ENCODE measurements around the gene CADPS2.

CADPS2 gene

DNA sequence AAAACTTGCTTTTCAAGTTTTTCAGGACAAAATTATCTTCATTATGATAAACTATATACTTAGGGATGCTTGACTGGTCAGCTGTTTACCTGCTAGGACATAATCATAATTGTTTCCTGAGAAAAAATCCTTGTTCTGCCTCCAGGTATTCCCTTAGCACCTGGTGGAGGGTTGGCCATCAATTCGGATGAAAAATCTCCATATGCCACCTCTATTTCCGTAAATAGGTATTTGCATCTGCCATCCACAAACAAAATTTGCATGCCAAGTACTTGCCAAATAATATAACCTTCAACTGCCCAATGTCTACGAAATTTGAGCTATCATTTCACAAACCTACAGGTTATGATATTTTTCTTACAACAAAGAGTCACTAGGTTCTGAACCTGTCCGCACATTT is 313.6 kb downstream of the CADPS2 start:
- Histone ChIP-seq H3K36me3 (ENCODE audit: control insufficient read depth, insufficient read depth, low read length) (no peaks in the 10 kb centered on the region), H3K4me3 (ENCODE audit: low read depth, low read length) (no peak overlapping the region), H3K9me3 (ENCODE audit: control insufficient read depth, insufficient read depth, low read length) (no peaks in the 10 kb centered on the region), H3K4me1 (ENCODE audit: control insufficient read depth, insufficient read depth, low read length) (no peaks in the 10 kb centered on the region), H3K27me3 (ENCODE audit: control insufficient read depth, insufficient read depth, low read length) (no peaks in the 10 kb centered on the region), H3K9ac (ENCODE audit: low read depth, low read length) (no peak overlapping the region)

DNA sequence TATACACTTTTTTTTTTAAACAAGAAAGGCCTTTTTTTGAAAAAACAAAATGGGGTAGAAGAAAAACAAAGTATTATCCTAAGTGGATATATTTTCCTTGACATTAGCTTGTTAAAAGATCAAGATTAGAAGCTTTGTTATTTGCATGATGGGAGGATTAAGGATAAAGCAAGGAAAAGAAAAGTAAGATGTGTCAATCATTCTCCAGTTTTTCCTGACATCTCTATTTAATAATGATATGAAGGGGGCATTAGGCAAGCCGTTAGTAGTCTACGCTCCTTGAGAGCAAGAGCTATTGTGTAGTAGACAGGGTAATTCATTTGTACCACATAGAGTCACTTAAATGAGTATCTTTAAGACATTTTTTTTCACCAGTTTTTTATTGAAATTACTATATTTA is 324.9 kb downstream of the CADPS2 start:
- Histone ChIP-seq H3K9ac (ENCODE audit: low read depth, low read length) (no peak overlapping the region), H3K9me3 (ENCODE audit: control insufficient read depth, insufficient read depth, low read length) (no peaks in the 10 kb centered on the region), H3K4me3 (ENCODE audit: low read depth, low read length) (no peak overlapping the region), H3K27me3 (ENCODE audit: control insufficient read depth, insufficient read depth, low read length) (no peaks in the 10 kb centered on the region), H3K4me1 (ENCODE audit: control insufficient read depth, insufficient read depth, low read length) (no peaks in the 10 kb centered on the region), H3K36me3 (ENCODE audit: control insufficient read depth, insufficient read depth, low read length) (no peaks in the 10 kb centered on the region)

DNA sequence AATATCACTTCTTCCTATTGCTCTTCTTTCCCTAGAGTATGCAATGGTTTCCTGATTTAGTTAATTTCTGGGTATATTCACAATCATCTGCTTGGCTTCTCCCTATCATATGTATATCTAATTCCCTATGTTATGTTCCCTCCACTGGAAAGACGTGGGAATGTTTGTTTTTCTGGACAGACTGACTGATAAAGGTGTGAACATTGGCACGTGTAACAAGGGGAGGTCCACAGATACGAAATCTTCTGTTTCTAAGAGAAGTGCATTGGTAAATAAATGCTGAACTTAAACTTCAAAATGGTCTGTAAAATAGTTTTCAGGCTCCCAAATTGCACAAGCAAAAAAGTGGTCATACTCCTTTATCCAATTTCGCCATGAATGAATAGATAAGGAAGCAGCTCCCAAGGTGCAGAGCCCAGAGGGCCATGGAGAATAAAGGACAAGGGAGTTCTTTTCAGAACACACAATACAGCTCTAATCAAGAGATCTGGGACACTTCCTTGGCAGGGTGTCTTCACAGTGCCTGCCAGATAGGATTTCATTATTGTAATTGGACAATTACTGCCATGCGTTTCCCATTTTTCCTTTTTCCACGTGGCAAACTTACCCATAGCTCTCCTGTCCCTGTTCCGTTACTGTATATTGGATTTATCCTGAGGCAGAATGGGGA is 329.3 kb downstream of the CADPS2 start:
- no peak overlapping the region for H3K4me3 ChIP-seq (ENCODE audit: low read depth, low read length)
- H3K36me3 ChIP-seq (ENCODE audit: control insufficient read depth, insufficient read depth, low read length), result no peaks in the 10 kb centered on the region
- H3K9ac ChIP-seq (ENCODE audit: low read depth, low read length), result no peak overlapping the region
- H3K9me3 ChIP-seq (ENCODE audit: control insufficient read depth, insufficient read depth, low read length), result no peaks in the 10 kb centered on the region
- no peaks in the 10 kb centered on the region for H3K27me3 ChIP-seq (ENCODE audit: control insufficient read depth, insufficient read depth, low read length)
- H3K4me1 ChIP-seq (ENCODE audit: control insufficient read depth, insufficient read depth, low read length), result no peaks in the 10 kb centered on the region

DNA sequence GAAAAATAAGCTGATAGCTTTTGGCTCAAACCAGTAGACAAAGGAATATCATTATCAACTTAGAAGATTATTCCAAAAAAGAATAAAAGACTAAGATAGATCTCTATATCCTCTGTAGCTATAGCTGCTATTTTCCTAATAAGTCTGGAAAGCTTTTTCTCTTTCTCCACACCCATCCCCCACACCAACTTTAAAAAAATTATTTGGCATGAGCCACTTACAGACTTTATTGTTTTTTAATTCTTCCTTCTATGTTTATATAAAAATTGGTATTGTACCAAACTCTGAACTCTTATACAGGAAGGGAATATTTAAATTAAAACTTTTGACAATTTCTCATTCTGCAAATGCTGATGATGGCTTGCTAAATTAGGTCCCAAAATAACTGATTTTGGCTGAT is 330.0 kb downstream of the CADPS2 start:
- Histone ChIP-seq H3K27me3 (ENCODE audit: control insufficient read depth, insufficient read depth, low read length) (no peaks in the 10 kb centered on the region), H3K4me1 (ENCODE audit: control insufficient read depth, insufficient read depth, low read length) (no peaks in the 10 kb centered on the region), H3K9ac (ENCODE audit: low read depth, low read length) (no peak overlapping the region), H3K4me3 (ENCODE audit: low read depth, low read length) (no peak overlapping the region), H3K9me3 (ENCODE audit: control insufficient read depth, insufficient read depth, low read length) (no peaks in the 10 kb centered on the region), H3K36me3 (ENCODE audit: control insufficient read depth, insufficient read depth, low read length) (no peaks in the 10 kb centered on the region)

DNA sequence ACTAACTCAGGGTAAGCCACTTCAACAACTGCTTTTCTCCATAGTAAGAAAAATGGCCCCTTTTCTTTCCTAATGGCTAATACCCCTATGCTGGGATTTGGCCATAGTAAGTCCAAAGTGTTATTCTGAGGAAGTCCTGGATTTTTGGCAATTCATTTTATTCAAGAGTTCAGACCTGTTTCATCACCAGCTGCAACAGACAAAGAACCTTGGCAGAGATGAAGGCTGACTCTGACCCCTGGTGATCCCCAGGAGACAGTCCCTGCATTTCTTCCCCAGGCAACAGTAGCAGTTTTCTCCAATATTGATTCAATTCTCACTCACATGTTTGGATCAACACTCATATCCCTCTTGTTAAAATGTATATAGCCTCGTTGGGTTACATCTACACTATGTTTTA is 332.5 kb downstream of the CADPS2 start:
- Histone ChIP-seq H3K36me3 (ENCODE audit: control insufficient read depth, insufficient read depth, low read length) (no peaks in the 10 kb centered on the region), H3K4me3 (ENCODE audit: low read depth, low read length) (no peak overlapping the region), H3K27me3 (ENCODE audit: control insufficient read depth, insufficient read depth, low read length) (no peaks in the 10 kb centered on the region), H3K9ac (ENCODE audit: low read depth, low read length) (no peak overlapping the region), H3K4me1 (ENCODE audit: control insufficient read depth, insufficient read depth, low read length) (no peaks in the 10 kb centered on the region), H3K9me3 (ENCODE audit: control insufficient read depth, insufficient read depth, low read length) (no peaks in the 10 kb centered on the region)

DNA sequence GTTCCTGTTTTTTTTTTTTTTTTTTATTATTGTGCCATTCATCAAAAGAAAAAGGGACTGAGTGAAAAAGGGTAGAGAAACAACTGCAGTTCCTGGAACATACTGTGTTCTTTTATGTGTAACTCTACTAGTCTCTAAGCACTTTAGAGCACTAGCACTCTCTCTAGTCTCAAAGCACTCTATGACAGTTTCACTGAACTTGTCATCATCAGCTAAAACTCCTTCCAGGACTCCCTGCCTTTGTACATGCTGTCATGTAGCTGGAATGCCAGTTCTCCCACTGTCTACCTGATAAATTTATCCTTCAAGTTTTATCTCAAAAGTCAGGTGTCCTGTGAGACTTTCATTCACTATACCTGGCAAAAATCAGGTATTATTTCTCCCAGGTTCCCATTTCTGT is 333.5 kb downstream of the CADPS2 start:
- Histone ChIP-seq H3K4me3 (ENCODE audit: low read depth, low read length) (no peak overlapping the region), H3K9me3 (ENCODE audit: control insufficient read depth, insufficient read depth, low read length) (no peaks in the 10 kb centered on the region), H3K36me3 (ENCODE audit: control insufficient read depth, insufficient read depth, low read length) (no peaks in the 10 kb centered on the region), H3K27me3 (ENCODE audit: control insufficient read depth, insufficient read depth, low read length) (no peaks in the 10 kb centered on the region), H3K4me1 (ENCODE audit: control insufficient read depth, insufficient read depth, low read length) (no peaks in the 10 kb centered on the region), H3K9ac (ENCODE audit: low read depth, low read length) (no peak overlapping the region)

DNA sequence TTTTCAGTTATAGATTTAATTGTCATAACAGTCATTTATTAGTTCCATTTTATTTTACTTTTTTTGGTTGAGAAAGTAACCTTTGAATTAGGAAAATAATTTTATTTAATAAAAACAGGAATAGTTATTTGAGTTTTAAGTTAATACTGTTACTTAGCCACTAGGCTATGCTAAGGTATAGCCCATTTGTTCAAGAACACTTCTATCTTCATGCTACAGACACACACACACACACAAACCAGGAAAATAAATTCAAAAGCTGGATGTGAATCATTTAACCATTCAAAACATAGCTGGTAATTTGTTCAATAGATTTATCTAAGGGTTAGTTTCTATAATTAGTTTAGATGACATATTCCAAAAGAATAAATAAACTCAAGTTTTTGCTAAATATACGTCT is 335.7 kb downstream of the CADPS2 start:
- H3K9me3 ChIP-seq (ENCODE audit: control insufficient read depth, insufficient read depth, low read length), result no peaks in the 10 kb centered on the region
- no peak overlapping the region for H3K4me3 ChIP-seq (ENCODE audit: low read depth, low read length)
- H3K4me1 ChIP-seq (ENCODE audit: control insufficient read depth, insufficient read depth, low read length), result no peaks in the 10 kb centered on the region
- H3K27me3 ChIP-seq (ENCODE audit: control insufficient read depth, insufficient read depth, low read length), result no peaks in the 10 kb centered on the region
- no peak overlapping the region for H3K9ac ChIP-seq (ENCODE audit: low read depth, low read length)
- H3K36me3 ChIP-seq (ENCODE audit: control insufficient read depth, insufficient read depth, low read length), result no peaks in the 10 kb centered on the region

DNA sequence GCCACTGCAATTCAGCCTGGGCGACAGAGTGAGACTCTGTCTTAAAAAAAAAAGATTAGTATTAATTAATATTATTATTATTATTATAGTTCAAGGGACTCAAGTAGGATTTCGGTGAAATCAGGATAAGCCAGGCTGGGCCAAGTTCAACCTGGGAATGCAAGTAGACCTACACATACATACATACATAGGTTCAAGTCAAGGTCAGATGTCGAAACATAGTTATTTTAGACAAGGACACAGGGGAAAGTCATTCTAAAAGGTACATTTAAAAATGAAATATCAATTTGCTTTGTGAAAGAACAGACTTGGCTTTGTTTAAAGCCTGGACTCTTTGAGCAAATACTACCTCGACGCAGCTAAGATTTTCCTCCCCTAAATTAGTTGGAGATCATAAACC is 336.7 kb downstream of the CADPS2 start:
- H3K4me3 ChIP-seq (ENCODE audit: low read depth, low read length), result no peak overlapping the region
- no peaks in the 10 kb centered on the region for H3K9me3 ChIP-seq (ENCODE audit: control insufficient read depth, insufficient read depth, low read length)
- no peak overlapping the region for H3K9ac ChIP-seq (ENCODE audit: low read depth, low read length)
- H3K4me1 ChIP-seq (ENCODE audit: control insufficient read depth, insufficient read depth, low read length), result no peaks in the 10 kb centered on the region
- H3K27me3 ChIP-seq (ENCODE audit: control insufficient read depth, insufficient read depth, low read length), result no peaks in the 10 kb centered on the region
- H3K36me3 ChIP-seq (ENCODE audit: control insufficient read depth, insufficient read depth, low read length), result no peaks in the 10 kb centered on the region

DNA sequence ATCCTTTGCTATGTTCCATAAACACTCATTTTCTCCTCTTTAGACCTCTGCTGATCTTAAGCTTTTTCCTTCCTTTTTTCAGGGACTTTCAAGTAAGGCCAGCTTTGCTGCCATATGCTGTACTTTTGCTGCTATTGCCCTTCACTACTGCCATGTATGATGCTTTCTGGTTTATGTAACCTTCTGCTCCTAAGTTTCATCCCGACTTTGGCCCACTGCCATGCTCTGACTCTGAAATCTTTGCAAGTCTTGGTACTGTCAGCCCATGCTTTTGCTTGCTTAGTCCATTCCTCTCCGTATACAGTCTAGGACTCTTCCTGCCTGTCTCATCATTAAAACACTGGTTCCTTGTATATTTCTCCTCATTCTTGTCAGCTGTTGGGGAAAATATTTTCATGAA is 339.8 kb downstream of the CADPS2 start:
- Histone ChIP-seq H3K36me3 (ENCODE audit: control insufficient read depth, insufficient read depth, low read length) (no peaks in the 10 kb centered on the region), H3K9ac (ENCODE audit: low read depth, low read length) (no peak overlapping the region), H3K9me3 (ENCODE audit: control insufficient read depth, insufficient read depth, low read length) (no peaks in the 10 kb centered on the region), H3K27me3 (ENCODE audit: control insufficient read depth, insufficient read depth, low read length) (no peaks in the 10 kb centered on the region), H3K4me3 (ENCODE audit: low read depth, low read length) (no peak overlapping the region), H3K4me1 (ENCODE audit: control insufficient read depth, insufficient read depth, low read length) (no peaks in the 10 kb centered on the region)

DNA sequence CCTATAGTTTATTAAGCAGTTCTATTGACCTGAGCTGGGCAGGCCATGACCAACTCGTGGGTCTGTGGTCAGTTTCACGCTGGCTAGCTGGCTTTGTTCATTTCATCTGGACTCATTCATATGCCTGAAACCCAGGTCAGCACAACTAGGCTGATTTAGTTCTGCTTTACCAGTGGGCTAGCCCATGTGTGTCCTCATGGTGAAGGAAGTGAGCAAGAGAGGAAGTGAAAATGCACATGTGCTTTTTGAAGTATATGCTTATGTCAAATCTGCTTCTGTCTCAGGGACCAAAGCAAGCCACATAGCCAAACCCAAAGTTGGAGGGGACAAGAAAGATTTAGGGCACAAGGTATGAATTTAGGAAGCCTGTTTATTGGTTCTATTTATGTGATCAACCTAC is 341.8 kb downstream of the CADPS2 start:
- Histone ChIP-seq H3K27me3 (ENCODE audit: control insufficient read depth, insufficient read depth, low read length) (no peaks in the 10 kb centered on the region), H3K4me3 (ENCODE audit: low read depth, low read length) (no peak overlapping the region), H3K36me3 (ENCODE audit: control insufficient read depth, insufficient read depth, low read length) (no peaks in the 10 kb centered on the region), H3K4me1 (ENCODE audit: control insufficient read depth, insufficient read depth, low read length) (no peaks in the 10 kb centered on the region), H3K9ac (ENCODE audit: low read depth, low read length) (no peak overlapping the region), H3K9me3 (ENCODE audit: control insufficient read depth, insufficient read depth, low read length) (no peaks in the 10 kb centered on the region)

DNA sequence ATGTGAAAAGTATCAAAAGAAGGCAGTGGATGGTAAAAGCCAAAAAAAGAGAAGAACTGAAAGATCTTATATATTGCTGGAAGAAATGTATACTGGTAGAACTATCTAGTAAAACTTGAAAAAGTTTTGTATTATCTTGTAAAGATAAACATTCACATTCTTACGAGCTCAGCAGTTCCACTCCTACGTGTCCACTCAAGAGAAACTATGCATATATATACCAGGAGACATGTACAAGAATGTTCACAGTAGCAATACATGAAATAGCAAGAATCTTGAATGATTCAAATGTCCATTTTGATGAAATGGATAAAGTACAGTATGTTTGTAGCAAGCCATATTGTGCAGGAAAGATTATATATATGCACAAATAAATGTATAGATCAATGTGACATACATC is 342.4 kb downstream of the CADPS2 start:
- Histone ChIP-seq H3K4me1 (ENCODE audit: control insufficient read depth, insufficient read depth, low read length) (no peaks in the 10 kb centered on the region), H3K4me3 (ENCODE audit: low read depth, low read length) (no peak overlapping the region), H3K9ac (ENCODE audit: low read depth, low read length) (no peak overlapping the region), H3K36me3 (ENCODE audit: control insufficient read depth, insufficient read depth, low read length) (no peaks in the 10 kb centered on the region), H3K27me3 (ENCODE audit: control insufficient read depth, insufficient read depth, low read length) (no peaks in the 10 kb centered on the region), H3K9me3 (ENCODE audit: control insufficient read depth, insufficient read depth, low read length) (no peaks in the 10 kb centered on the region)

DNA sequence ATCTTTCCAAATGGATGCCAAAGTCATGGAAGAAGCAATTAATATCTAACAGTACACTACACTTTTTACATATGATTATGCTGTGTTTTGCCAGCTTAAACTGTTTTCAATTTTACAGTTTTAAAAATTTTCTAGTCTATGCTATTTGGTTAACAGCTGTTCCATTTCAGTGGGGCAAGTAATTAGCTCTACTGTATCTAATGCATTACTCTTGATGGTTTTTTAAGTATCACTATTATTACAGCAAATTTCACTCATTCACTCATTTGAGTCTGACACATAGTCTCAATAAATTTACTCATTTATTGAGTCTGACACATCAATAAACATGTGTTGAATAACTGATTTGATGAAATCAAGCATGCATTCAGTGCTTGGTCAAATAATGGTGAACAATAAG is 343.1 kb downstream of the CADPS2 start:
- Histone ChIP-seq H3K9ac (ENCODE audit: low read depth, low read length) (no peak overlapping the region), H3K4me3 (ENCODE audit: low read depth, low read length) (no peak overlapping the region), H3K9me3 (ENCODE audit: control insufficient read depth, insufficient read depth, low read length) (no peaks in the 10 kb centered on the region), H3K27me3 (ENCODE audit: control insufficient read depth, insufficient read depth, low read length) (no peaks in the 10 kb centered on the region), H3K36me3 (ENCODE audit: control insufficient read depth, insufficient read depth, low read length) (no peaks in the 10 kb centered on the region), H3K4me1 (ENCODE audit: control insufficient read depth, insufficient read depth, low read length) (no peaks in the 10 kb centered on the region)
